22Rv1 (cell line): ENCODE data around the gene GRB2.

Experiments
- H3K27ac ChIP-seq: fragments of 450-650 bp; 2 replicates; pipeline ENCODE4 v1.5.1; 2017
- ZFX ChIP-seq: fragments of 450-650 bp; IDR thresholded peaks from 2 replicates; pipeline ENCODE4 v1.6.1; 2017; ENCODE audit warnings: antibody characterized with exemption, borderline replicate concordance
- TF ChIP-seq, protein P1 (sequence below): fragments of 450-650 bp; IDR thresholded peaks from 2 replicates; pipeline ENCODE4 v1.5.1; 2017; ENCODE audit warnings: mild to moderate bottlenecking

The GRB2 gene

DNA sequence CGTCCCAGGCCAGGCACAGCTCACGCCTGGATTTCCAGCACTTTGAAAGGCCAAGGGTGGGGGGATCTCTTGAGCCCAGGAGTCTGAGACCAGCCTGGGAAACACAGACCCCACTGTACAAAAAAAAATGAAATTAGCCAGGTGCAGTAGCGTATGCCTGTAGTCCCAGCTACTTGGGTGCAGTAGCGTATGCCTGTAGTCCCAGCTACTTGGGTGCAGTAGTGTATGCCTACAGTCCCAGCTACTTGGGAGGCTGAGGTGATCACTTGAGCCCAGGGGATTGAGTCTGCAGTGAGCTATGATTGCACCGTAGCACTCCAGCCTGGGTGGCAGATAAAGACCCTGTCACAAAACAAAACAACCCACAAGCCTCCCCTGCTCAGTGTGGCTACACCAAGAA is 89.2 kb downstream of the GRB2 start:
- H3K27ac ChIP-seq = no peak overlapping the region
- TF ChIP-seq ZFX = no peak
- TF ChIP-seq, protein P1, sequence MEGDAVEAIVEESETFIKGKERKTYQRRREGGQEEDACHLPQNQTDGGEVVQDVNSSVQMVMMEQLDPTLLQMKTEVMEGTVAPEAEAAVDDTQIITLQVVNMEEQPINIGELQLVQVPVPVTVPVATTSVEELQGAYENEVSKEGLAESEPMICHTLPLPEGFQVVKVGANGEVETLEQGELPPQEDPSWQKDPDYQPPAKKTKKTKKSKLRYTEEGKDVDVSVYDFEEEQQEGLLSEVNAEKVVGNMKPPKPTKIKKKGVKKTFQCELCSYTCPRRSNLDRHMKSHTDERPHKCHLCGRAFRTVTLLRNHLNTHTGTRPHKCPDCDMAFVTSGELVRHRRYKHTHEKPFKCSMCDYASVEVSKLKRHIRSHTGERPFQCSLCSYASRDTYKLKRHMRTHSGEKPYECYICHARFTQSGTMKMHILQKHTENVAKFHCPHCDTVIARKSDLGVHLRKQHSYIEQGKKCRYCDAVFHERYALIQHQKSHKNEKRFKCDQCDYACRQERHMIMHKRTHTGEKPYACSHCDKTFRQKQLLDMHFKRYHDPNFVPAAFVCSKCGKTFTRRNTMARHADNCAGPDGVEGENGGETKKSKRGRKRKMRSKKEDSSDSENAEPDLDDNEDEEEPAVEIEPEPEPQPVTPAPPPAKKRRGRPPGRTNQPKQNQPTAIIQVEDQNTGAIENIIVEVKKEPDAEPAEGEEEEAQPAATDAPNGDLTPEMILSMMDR = no peak

DNA sequence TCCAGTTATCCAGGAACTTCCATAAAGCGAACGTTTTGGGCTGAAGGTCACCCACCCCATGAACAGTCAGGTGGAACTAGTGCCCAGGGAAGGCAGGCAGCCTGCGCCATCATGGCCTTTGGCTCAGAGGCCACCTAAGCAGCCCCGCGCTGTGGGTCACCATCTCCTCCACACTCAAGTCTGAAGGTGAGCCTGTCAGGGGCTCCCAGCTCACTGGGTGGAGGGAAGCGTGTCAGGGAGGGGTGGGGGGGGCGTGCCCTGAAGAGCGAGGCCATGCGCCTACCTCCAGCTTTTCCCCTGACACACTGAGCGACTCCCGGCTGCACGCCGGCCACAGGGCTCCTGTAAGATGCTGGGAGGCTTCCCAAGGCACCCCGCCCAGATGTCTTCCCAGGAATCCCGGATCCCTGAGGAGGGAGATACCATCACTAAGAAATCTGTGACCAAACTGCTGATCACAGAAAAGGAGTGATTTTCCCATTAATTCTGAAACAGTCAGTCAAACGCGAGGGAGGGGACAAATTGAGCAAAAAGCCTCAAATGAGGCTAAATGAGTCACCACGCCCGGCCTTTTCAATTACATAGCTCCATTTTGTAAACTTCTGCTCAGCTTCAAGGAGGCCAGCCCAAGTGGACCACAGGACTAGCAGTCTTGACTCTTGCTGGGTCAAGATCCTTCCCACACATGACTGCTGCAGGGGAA is 89.8 kb downstream of the GRB2 start:
- no peak overlapping the region for H3K27ac ChIP-seq
- TF ChIP-seq ZFX = no peak
- TF ChIP-seq, protein P1 = no peak

DNA sequence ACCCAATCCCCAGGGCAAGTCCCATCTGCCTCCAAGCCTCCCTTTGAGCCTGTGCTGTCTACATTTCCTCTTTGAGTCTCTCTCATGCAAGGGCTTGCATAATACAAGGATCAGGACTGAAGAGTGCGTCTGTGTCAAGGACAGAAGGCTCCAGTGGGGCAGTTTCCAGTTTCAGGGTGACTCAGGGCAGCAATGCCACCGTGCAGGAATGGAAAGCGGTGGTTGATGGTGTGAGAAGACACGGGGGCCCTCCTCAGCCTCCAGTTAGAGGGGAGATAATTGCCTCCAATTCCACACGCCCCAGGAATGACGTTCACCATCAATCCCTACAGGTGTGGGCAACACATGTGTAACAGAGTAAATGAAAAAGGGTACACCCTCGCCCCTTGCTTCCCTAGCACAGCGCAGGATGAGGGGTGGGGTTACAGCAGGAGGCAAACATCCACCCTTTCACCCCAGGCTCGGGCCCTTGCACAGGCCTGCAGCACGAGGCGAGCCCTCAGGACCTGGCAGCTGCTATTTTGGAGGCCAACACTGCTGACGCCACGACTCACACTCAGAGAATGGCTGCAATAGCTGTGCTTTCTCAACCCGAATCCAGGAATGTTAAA is 91.4 kb downstream of the GRB2 start:
- no peak overlapping the region for H3K27ac ChIP-seq
- TF ChIP-seq, protein P1 = no peak
- TF ChIP-seq ZFX = no peak

DNA sequence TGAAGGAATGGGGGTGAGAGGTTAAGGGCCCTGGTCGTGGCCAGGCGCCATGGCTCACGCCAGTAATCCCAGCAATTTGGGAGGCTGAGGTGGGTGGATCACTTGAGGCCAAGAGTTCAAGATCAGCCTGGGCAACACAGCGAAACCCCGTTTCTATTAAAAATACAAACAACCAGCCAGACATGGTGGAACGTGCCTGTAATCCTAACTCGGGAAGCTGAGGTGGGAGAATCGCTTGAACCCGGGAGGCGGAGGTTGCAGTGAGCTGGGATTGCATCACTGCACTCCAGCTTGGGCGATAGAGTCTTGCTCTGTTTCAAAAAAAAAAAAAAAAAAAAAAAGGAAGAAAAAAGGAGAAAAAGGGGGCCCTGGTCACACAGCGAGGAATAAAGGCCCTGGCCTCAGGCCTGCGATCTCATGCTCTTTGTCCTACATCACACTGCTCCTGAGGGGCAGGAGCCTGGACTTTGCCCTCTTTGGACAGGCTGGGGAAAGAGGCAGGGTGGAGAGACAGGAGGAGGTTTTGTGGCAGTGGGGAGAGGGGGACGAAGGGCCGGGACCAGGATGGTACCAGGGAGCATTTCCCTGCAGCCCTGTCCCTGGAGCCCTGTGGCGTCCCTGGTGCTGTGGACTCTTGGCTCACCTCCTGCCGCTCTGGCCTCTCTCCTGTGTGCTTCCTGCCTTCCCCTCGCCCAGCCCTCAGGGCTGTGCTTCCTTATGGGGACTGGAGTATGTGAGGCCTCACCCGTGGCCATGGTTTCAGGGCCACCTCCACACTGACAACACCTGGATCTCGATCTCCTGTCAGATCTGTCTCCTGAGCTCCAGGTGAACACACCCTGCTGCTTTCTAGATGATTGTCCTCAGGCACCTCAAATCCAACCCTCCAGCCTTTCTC is 96.5 kb downstream of the GRB2 start:
- H3K27ac ChIP-seq = peak overlapping the region; percentile 66
- TF ChIP-seq ZFX = no peak
- TF ChIP-seq, protein P1 = no peak

DNA sequence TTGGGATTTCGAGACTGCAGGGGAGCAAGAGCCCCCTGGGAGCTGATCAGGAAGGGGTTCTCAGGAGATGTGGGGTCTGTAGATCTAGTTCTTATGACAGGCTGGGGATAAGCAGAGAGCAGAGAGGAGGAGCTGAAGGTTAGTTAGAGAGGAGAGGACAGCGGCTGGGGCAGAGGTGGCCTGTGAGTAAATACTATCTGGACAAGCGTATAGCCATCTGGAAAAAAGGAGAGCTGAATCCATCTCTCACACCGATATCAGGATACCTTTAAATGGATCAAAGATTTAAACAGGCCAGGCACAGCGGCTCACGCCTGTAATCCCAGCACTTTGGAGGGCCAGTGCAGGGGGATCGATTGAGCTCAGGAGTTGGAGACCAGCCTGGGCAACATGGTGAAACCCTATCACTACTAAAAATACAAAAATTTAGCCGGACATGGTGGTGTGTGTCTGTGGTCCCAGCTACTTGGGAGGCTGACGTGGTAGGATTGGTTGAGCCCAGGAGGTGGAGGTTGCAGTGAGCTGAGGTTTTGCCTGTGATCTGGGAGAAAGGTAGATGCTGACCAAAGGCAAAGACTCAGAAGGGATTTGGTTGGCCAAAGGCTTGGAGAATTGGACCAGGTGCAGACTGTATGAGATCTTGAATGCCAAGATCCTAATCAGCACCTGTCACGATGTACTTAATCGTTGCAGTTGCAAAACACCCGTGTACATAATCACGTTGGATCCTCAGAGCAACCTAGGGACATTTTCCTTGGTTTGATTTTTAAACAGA is 97.3 kb downstream of the GRB2 start:
- peak overlapping the region; percentile 66 for H3K27ac ChIP-seq
- no peak for TF ChIP-seq ZFX
- TF ChIP-seq, protein P1 = no peak

DNA sequence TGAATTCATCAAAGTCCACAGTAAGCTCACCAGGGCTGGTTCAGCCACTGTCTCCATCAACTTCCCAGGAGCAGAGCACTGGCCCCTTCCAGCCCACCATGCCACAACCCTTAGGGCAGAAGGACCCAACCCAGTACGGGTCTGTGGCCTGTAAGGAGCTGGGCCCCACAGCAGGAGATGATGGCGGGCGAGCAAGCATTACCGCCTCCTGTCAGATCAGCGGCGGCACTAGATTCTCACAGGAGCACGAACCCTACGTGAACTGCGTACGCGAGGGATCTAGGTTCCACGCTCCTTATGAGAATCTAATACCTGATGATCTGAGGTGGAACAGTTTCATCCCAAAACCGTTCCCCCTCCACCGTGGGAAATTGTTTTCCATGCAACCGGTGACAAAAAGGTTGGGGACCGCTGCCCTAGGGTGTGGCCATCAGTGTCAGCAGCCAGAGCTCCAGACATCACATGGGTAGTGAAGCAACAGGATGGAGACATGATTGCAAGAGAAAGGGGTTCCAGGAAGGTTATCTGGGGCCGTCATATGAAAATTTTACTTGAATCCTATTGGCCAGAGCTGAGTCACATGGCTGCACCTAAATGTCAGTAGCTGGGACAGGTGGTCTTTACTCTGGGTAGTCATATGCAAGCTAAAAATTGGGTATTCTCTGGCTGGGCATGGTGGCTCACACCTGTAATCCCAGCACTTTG is 103.8 kb downstream of the GRB2 start:
- no peak overlapping the region for H3K27ac ChIP-seq

More for the DNA sequence above, 103.8 kb downstream of the GRB2 start:
- TF ChIP-seq, protein P1 = no peak
- no peak for TF ChIP-seq ZFX
